CD4-positive, alpha-beta T cell (primary cell): ENCODE measurements around the gene ABCA13. TPM values are rescaled to one million over a fixed set of nuclear protein-coding genes. Genes with fewer than 3 reads are reported as not detected.

Experiments
- ATAC-seq: fragments of 200-7000 bp; cut with Tn5 transposase; one replicate; pipeline ENCODE4 v1.10.0; 2022; ENCODE audit warnings: mild to moderate bottlenecking; ENCODE audit not compliant: poor library complexity
- CTCF ChIA-PET: fragments of 350-600 bp; sonication (Branson Sonifier 250); formaldehyde crosslinking; loops from one replicate; lab custom pipeline; 2021; ENCODE audit warnings: antibody characterized with exemption, inconsistent platforms; lab: Charles Lee
- POLR2A ChIA-PET: fragments of 350-600 bp; sonication (Branson Sonifier 250); formaldehyde crosslinking; loops from one replicate; lab custom pipeline; 2021; ENCODE audit warnings: antibody characterized with exemption, inconsistent platforms; lab: Charles Lee
- DNase-seq, 14 experiments: peaks; one replicate each; pipeline ENCODE4 v3.0.0-alpha.2; 2013 to 2020; ENCODE audit warnings: mixed read lengths in 2 of 14
- H3K27ac ChIP-seq, 2 donors: one replicate each; pipeline versions ENCODE4 v1.5.1 to v1.7.0; 2013; ENCODE audit warnings: low read length in 2 of 2, low read depth in 1 of 2, mild to moderate bottlenecking in 1 of 2
- H3K27me3 ChIP-seq, 2 experiments: 1 replicate in 1 of 2; 2 replicates in 1 of 2; pipeline versions ENCODE4 v1.6.1 to v1.7.0; 2013; ENCODE audit warnings: low read length in 2 of 2, control low read depth in 1 of 2, mild to moderate bottlenecking in 1 of 2, moderate library complexity in 1 of 2; ENCODE audit not compliant: insufficient read depth in 2 of 2, control insufficient read depth in 1 of 2
- H3K36me3 ChIP-seq: one replicate; pipeline ENCODE4 v1.6.1; 2013; ENCODE audit warnings: low read length, control low read depth; ENCODE audit not compliant: insufficient read depth
- H3K4me1 ChIP-seq: one replicate; pipeline ENCODE4 v1.6.1; 2013; ENCODE audit warnings: low read length, control low read depth; ENCODE audit not compliant: insufficient read depth
- H3K4me3 ChIP-seq: one replicate; pipeline ENCODE4 v1.5.1; 2013; ENCODE audit warnings: mild to moderate bottlenecking, low read length, moderate library complexity
- H3K9me3 ChIP-seq, 2 experiments: 1 replicate in 1 of 2; 2 replicates in 1 of 2; pipeline versions ENCODE4 v1.6.1 to v1.7.0; 2013; ENCODE audit warnings: low read length in 2 of 2, mild to moderate bottlenecking in 2 of 2, control low read depth in 1 of 2, moderate library complexity in 1 of 2; ENCODE audit not compliant: control insufficient read depth in 1 of 2, insufficient read depth in 1 of 2
- H3K27ac Mint-ChIP-seq: one replicate; pipeline ENCODE4 v1.8.0; 2020; ENCODE audit warnings: mixed read lengths
- H3K27me3 Mint-ChIP-seq: one replicate; pipeline ENCODE4 v1.8.0; 2021; ENCODE audit warnings: mixed read lengths
- H3K36me3 Mint-ChIP-seq: one replicate; pipeline ENCODE4 v1.8.0; 2021; ENCODE audit warnings: low read depth, mixed read lengths
- H3K4me1 Mint-ChIP-seq: one replicate; pipeline ENCODE4 v1.8.0; 2021; ENCODE audit warnings: low read depth, mixed read lengths
- H3K4me3 Mint-ChIP-seq: one replicate; pipeline ENCODE4 v1.8.0; 2020; ENCODE audit warnings: mild to moderate bottlenecking, mixed read lengths
- H3K9me3 Mint-ChIP-seq: one replicate; pipeline ENCODE4 v1.8.0; 2020; ENCODE audit warnings: mixed read lengths
- CTCF ChIP-seq: fragments of 200-600 bp; IDR thresholded peaks from one replicate; pipeline ENCODE4 v1.8.0; 2022; ENCODE audit warnings: antibody characterized with exemption, mild to moderate bottlenecking
- intact Hi-C, 2 experiments: fragments of 100-400 bp; cut with DNase I in 1 of 2; cut with micrococcal nuclease in 1 of 2; formaldehyde crosslinking; loops; one replicate each; pipeline versions ENCODE4 v1.15.1 to v1.9.0; 2023 to 2025; cut with DNase I, micrococcal nuclease
- total RNA-seq, 174 experiments: library from RNA in 2 of 174; stranded (reverse) in 2 of 174; gene quantifications; one replicate each; pipeline ENCODE4 v1.2.3 and lab custom pipeline; 2021 to 2026

The ABCA13 gene
- total RNA-seq, 2 experiments from 2014 or later: not detected

- no peaks in the 10 kb centered on the region for H3K4me1 ChIP-seq
- no peak for TF ChIP-seq CTCF
- Mint-ChIP-seq H3K36me3 (no peaks in the 10 kb centered on the region), H3K27ac (no peak overlapping the region), H3K27me3 (no peaks in the 10 kb centered on the region), H3K9me3 (peaks cover 2% of the 10 kb centered on the region), H3K4me3 (no peak overlapping the region), H3K4me1 (no peaks in the 10 kb centered on the region)
- H3K36me3 ChIP-seq: no peaks in the 10 kb centered on the region
- ATAC-seq (no peak), DNase-seq (no peak)
- ChIA-PET CTCF (no interaction called here), POLR2A (no interaction called here)
- intact Hi-C loops: no loop called here
- H3K9me3 ChIP-seq: no peaks in the 10 kb centered on the region
- no peak overlapping the region for H3K27ac ChIP-seq
- no peaks in the 10 kb centered on the region for H3K27me3 ChIP-seq
- H3K4me3 ChIP-seq: no peak overlapping the region
Observed at GRCh38 chr7:48667407-48667806, 496.1 kb downstream of the ABCA13 start.

- Mint-ChIP-seq H3K27ac (no peak overlapping the region), H3K4me3 (no peak overlapping the region), H3K4me1 (no peaks in the 10 kb centered on the region), H3K27me3 (no peaks in the 10 kb centered on the region), H3K36me3 (no peaks in the 10 kb centered on the region), H3K9me3 (peaks cover 6% of the 10 kb centered on the region)
- no peaks in the 10 kb centered on the region for H3K4me1 ChIP-seq
- POLR2A ChIA-PET: no interaction called here
- CTCF ChIA-PET: no interaction called here
- no peak overlapping the region for H3K27ac ChIP-seq
- H3K27me3 ChIP-seq: no peaks in the 10 kb centered on the region
- no peak for ATAC-seq
- no peaks in the 10 kb centered on the region for H3K36me3 ChIP-seq
- no peak for TF ChIP-seq CTCF
- DNase-seq: no peak
- no peaks in the 10 kb centered on the region for H3K9me3 ChIP-seq
- no peak overlapping the region for H3K4me3 ChIP-seq
- intact Hi-C loops: no loop called here
Observed at GRCh38 chr7:48671656-48672055, 500.4 kb downstream of the ABCA13 start.

GRCh38 chr7:48681006-48681405 is 509.7 kb downstream of the ABCA13 start:
- CTCF ChIA-PET: no interaction called here
- ATAC-seq: no peak
- Mint-ChIP-seq H3K27ac (no peak overlapping the region), H3K9me3 (no peaks in the 10 kb centered on the region), H3K27me3 (no peaks in the 10 kb centered on the region), H3K36me3 (no peaks in the 10 kb centered on the region), H3K4me1 (no peaks in the 10 kb centered on the region), H3K4me3 (no peak overlapping the region)
- no peak for TF ChIP-seq CTCF
- Histone ChIP-seq H3K27me3 (no peaks in the 10 kb centered on the region), H3K27ac (no peak overlapping the region), H3K36me3 (no peaks in the 10 kb centered on the region), H3K4me1 (no peaks in the 10 kb centered on the region), H3K4me3 (no peak overlapping the region), H3K9me3 (no peaks in the 10 kb centered on the region)
- POLR2A ChIA-PET: no interaction called here
- no peak for DNase-seq
- intact Hi-C loops: no loop called here
